Stomach (tissue), 4 donors: Measurements from ENCODE around the gene IQSEC3.

Source experiments
- POLR2AphosphoS5 ChIP-seq, 3 donors: sonication (generic); formaldehyde crosslinking; IDR thresholded peaks; one replicate each; pipeline ENCODE4 v1.6.1; 2016; ENCODE audit warnings: antibody characterized with exemption in 3 of 3
- TF ChIP-seq, protein P1 (sequence below), 7 experiments: fragments of 450-650 bp in 4 of 7; fragments of 200-600 bp in 3 of 7; sonication (generic) in 3 of 7; IDR thresholded peaks; one replicate each; pipeline ENCODE4 v1.5.1; 2016 to 2019; ENCODE audit warnings: antibody characterized with exemption in 7 of 7, control low read depth in 2 of 7, mild to moderate bottlenecking in 1 of 7

DNA sequence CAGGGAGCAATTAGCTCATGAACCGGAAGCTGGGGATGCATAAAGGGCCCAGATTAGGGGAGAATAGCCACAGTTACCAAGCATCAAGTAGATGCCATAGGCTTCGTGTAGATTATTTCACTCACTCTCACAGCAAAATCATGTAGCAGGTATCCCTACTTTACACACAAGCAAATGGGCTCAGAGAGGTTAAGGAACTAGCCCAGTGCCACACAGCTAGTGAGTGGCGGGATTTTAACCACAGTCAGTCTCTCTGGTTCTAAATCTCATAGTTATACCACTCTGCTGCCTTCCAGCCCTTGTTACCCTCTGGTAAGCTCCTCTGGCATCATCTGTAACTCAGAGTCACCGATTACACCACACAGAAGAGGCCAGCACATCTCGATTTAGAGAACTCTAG, 49.0 kb downstream of the IQSEC3 start:
- TF ChIP-seq, protein P1, sequence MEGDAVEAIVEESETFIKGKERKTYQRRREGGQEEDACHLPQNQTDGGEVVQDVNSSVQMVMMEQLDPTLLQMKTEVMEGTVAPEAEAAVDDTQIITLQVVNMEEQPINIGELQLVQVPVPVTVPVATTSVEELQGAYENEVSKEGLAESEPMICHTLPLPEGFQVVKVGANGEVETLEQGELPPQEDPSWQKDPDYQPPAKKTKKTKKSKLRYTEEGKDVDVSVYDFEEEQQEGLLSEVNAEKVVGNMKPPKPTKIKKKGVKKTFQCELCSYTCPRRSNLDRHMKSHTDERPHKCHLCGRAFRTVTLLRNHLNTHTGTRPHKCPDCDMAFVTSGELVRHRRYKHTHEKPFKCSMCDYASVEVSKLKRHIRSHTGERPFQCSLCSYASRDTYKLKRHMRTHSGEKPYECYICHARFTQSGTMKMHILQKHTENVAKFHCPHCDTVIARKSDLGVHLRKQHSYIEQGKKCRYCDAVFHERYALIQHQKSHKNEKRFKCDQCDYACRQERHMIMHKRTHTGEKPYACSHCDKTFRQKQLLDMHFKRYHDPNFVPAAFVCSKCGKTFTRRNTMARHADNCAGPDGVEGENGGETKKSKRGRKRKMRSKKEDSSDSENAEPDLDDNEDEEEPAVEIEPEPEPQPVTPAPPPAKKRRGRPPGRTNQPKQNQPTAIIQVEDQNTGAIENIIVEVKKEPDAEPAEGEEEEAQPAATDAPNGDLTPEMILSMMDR (IDR thresholded peaks at IDR 0.05) = no peak
- no peak for TF ChIP-seq POLR2AphosphoS5 (IDR thresholded peaks at IDR 0.05)
